NCI-H128 (cell line): Measurements from ENCODE around the gene EDRF1.

Source experiments
- DNase-seq: peaks from one replicate; lab custom pipeline; 2025; ENCODE audit not compliant: unreplicated experiment; lab: John Stamatoyannopoulos, UW

EDRF1 gene

GRCh38 chr10:125785791-125786190, 66.3 kb downstream of the EDRF1 start:
- DNase-seq, result no peak

DNA sequence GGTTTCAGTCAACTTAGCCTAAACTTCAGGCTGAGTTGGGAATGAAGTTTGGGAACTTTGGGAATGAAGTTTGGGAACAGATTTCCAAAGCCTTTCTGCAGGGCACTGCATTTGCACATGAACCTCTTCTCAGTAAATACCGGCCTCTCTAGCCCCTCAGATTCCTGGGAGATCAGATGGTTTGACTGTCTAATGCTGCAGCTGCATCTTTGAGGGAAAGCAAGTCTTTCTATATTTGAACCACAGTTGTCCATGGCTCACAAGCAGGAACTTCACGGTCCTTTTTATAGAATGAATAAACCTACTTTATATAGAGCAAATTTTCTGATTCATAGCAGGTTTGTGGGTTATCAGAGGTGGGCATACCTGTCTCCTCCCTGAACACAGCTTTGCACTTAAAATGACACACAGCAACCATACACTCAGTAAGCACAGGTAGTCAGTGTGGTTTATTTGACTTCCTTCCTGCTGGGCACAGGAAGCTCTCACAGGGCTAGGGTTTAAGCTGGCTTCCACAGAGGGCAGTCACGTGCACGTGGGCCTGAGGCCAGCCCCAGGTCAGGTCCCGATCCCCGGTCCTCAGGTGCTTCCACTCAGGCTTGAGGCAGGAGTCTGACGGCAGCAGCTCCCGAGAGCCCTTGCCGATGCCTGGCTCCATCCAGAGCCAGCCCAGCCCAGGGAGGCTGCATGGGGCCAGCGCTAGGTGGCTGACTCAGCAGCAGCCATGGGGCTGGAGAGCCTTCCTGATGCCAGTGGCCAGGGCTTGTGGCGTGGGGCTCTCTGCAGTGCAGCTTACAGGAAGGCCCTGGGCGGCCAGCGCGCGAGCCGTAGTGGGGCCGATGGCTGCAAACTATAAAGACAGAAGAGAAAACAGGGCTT, 68.9 kb downstream of the EDRF1 start:
- DNase-seq, result no peak

- no peak for DNase-seq
Measured at GRCh38 chr10:125792342-125793300, 73.1 kb downstream of the EDRF1 start.

DNA sequence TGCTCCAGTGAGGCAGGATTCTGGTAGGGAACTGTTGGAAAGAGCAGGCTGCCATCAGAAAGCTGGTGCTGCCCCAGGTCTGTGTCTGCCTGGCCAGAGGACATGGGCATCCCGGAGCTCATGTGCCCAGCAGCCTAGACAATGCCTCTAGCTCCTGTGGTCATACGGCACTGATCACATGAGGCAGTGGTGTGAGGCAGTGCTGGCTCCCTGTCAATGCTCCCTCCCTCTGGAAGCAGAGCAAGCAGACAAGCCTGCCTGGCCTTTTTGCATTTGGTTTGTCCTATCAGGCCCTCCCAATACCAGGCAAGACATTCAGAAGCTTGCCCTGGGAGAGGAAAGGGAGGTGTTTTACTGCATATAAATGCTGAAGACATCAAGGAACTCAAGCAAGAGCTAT, 75.6 kb downstream of the EDRF1 start:
- DNase-seq, result no peak

- DNase-seq, result no peak
Measured at GRCh38 chr10:125795637-125796190, 76.2 kb downstream of the EDRF1 start.

GRCh38 chr10:125797424-125797823, 77.9 kb downstream of the EDRF1 start:
- no peak for DNase-seq

DNA sequence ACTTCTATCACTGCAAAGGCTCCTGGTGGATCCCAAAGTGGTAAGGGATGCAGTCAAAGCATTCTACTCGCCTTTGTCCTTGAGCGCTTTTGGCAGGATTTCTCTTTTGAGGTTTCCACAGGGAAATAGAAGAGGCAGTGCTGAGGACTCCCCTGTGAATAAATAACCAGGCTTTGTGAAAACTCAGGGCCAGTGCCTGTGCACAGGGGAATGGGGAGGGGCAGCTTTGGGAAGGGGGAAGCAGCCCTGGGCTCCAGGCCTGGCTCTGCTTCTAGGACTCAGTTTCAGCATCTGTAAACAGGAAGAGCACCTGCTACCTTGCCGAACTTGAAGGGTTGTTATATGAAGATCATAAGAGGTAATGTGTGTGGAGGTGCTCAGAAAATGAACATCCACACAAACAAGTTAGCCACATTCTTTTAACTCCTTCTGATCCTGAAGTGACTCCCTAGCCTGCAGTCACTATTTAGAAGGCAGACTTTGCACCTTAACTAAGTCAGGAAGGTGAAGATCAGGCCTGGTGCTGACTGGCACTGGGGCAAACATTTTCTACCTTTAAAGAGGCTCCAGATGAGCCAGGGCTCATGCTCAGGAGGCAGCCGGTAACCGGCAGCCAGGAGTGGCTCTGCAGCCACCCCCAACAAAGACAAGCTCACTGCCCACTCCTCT, 78.6 kb downstream of the EDRF1 start:
- no peak for DNase-seq

- no peak for DNase-seq
Measured at GRCh38 chr10:125799451-125800182, 80.1 kb downstream of the EDRF1 start.

DNA sequence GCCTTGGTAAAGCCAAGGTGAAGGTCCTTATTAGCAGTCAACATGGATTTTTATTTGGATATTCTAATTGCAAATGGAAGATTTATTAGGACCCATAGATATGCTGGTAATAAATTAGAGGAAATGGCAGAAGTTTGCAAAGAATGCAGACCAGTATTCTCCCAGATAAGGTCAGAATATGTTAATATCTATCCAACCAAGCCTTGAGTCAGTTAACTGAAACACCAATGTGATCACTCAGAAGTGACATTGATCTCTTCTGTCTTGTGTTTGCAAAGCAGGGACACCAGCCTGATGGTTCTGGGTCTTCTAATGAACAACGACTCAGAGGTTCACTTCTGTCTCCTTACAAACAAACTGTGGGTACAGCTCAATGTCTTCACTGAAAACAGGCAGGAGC, 82.1 kb downstream of the EDRF1 start:
- no peak for DNase-seq

DNA sequence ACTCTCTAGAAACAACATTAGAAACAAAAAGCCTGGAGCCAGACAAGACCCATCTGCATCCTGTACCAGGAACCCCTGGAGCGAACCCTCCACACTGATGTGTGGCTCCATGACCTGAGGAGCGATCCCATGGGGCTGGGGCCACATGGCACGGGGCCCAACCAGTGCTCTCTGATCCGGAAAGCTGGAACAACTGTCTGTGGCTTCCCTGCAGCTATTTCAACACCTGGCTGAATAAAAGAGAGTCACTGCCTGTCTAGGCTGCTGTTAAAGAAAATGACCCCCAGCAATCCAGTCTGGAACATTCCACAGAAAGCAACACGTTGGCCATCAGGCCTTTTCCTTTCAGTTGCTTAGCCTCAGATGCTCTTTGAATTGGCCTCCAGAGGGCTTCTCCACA, 82.6 kb downstream of the EDRF1 start:
- DNase-seq, result no peak

DNA sequence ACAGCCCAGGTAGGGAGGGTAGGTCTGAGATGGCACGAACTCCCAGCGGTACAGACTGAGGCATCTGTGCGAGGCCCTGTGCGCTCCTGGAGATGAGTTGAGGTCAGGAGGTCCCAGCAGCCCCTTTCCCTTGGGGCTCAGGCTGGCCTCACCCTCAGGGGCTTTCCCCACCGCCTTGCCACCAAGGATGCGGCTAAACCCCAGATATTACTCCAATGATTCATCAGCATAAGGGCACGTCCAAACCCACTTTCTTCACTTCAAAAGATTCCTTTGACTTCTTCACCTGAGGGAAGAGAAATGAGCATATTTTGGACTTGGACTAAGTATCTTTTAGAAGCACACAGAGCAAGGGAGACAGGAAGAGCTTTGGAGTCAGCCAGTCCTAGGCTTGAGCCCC, 83.2 kb downstream of the EDRF1 start:
- DNase-seq, result no peak

- no peak for DNase-seq
Measured at GRCh38 chr10:125808047-125808446, 88.5 kb downstream of the EDRF1 start.

DNA sequence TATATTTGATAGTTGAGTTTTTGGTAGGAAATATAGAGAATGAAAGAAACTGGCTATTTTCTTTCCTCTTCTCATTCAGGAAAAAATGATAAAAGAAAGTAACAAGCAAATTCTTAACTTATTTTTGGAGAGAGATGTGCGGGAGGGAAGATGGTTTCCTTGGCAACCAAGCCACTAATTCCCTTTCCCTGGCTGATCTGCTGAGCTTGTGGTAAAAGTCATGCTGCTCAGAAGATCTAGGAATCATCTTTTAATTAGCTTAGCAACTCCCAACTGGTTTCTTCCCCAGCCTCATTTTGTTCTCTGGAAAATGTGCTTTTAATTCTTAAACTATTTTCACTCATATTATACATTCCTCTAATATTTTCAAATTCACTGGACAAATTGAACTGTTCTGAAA, 91.7 kb downstream of the EDRF1 start:
- no peak for DNase-seq

DNA sequence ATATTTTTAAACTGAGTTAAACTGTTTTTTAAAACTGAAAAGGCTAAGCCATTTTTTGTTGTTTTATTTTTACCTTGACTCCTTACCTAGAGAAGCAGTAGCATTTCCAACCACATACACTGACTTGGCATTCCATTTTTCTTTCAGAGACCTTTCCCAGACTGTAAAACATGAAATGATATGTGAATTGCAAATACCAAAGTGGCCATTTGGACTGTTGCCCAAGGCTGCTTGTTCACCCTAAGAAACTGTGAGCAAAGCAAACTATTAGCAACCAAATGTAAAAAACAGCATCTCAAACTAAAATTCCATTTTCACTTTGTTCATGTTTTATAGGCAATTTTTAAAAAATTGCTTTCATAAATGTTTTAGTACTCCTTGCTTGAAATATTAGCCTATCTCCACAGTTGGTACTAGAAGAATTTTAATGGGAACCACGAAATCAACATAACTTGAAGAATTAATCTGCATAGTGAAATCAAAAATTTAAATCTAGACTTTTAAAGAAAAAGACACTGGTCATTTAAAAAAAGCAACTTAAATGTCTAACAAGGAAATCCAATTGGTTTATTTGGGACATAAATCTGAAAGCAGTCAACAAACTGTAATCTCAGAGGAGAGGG, 92.7 kb downstream of the EDRF1 start:
- DNase-seq, result no peak
